GM18907 (cell line): ENCODE results near the gene AGXT2.

Source experiments
- ATAC-seq: cut with Tn5 transposase; IDR thresholded peaks from one replicate; pipeline ENCODE4 v1.9.1; 2021; ENCODE audit warnings: mild to moderate bottlenecking, moderate library complexity; ENCODE audit not compliant: unreplicated experiment

The AGXT2 gene

GRCh38 chr5:35047785-35048404 lies at the start of gene AGXT2:
Gene AGXT2 (minus strand): TSS chr5:35047949. CDS start chr5:35047892, 57 bp downstream.
- ATAC-seq: no peak

GRCh38 chr5:35096932-35097331 lies 49.2 kb upstream of the AGXT2 start:
- no peak for ATAC-seq

- no peak for ATAC-seq
Measured at GRCh38 chr5:35096216-35096615, 48.5 kb upstream of the AGXT2 start.

- no peak for ATAC-seq
Measured at GRCh38 chr5:35095366-35095765, 47.6 kb upstream of the AGXT2 start.

- ATAC-seq: no peak
Measured at GRCh38 chr5:35094948-35095347, 47.2 kb upstream of the AGXT2 start.

- ATAC-seq: no peak
Measured at GRCh38 chr5:35092703-35093102, 45.0 kb upstream of the AGXT2 start.

- no peak for ATAC-seq
Measured at GRCh38 chr5:35091704-35092103, 44.0 kb upstream of the AGXT2 start.

- peak; percentile 52 for ATAC-seq
Measured at GRCh38 chr5:35089334-35090314, 41.9 kb upstream of the AGXT2 start.

GRCh38 chr5:35087991-35088390 lies 40.2 kb upstream of the AGXT2 start:
- no peak for ATAC-seq

GRCh38 chr5:35083150-35083549 lies 35.4 kb upstream of the AGXT2 start:
- ATAC-seq: no peak

GRCh38 chr5:35082530-35082929 lies 34.8 kb upstream of the AGXT2 start:
- ATAC-seq: no peak

GRCh38 chr5:35081134-35081533 lies 33.4 kb upstream of the AGXT2 start:
- ATAC-seq: no peak

GRCh38 chr5:35073160-35073559 lies 25.4 kb upstream of the AGXT2 start:
- no peak for ATAC-seq

GRCh38 chr5:35069188-35069587 lies 21.4 kb upstream of the AGXT2 start:
- ATAC-seq: no peak

GRCh38 chr5:35067985-35068384 lies 20.2 kb upstream of the AGXT2 start:
- no peak for ATAC-seq

- ATAC-seq: peak; percentile 93
Measured at GRCh38 chr5:35066260-35066795, 18.6 kb upstream of the AGXT2 start.

GRCh38 chr5:35063414-35063813 lies 15.7 kb upstream of the AGXT2 start:
- no peak for ATAC-seq

GRCh38 chr5:35061211-35061770 lies 13.5 kb upstream of the AGXT2 start:
- ATAC-seq: no peak

GRCh38 chr5:35060236-35060635 lies 12.5 kb upstream of the AGXT2 start:
- no peak for ATAC-seq

GRCh38 chr5:35059251-35059650 lies 11.5 kb upstream of the AGXT2 start:
- no peak for ATAC-seq

GRCh38 chr5:35058374-35058788 lies 10.6 kb upstream of the AGXT2 start:
- ATAC-seq: peak; percentile 91
